ENCODE measurements around the gene SPAG4. TPM values are rescaled to one million over a fixed set of nuclear protein-coding genes. Genes with fewer than 3 reads are reported as not detected.

Gene SPAG4
- total and polyA plus RNA-seq, 2 experiments from 2014 or later: 27.9 to 44.6 TPM

DNA sequence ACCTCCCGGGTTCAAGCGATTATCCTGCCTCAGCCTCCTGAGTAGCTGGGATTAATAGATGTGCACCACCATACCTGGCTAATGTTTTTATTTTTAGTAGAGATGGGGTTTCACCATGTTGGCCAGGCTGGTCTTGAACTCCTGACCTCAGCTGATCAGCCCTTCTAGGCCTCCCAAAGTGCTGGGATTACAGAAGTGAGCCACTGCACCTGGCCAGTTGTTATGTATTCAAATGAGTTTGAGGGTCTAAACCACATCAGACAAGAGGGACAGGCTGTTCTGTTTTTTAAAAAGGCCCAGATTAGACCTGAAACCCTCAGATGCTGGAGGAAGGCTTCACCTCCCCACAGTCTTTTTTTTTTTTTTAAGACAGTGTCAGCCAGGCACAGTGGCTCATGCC is 4.1 kb upstream of the SPAG4 start:
- TF ChIP-seq, protein P1, sequence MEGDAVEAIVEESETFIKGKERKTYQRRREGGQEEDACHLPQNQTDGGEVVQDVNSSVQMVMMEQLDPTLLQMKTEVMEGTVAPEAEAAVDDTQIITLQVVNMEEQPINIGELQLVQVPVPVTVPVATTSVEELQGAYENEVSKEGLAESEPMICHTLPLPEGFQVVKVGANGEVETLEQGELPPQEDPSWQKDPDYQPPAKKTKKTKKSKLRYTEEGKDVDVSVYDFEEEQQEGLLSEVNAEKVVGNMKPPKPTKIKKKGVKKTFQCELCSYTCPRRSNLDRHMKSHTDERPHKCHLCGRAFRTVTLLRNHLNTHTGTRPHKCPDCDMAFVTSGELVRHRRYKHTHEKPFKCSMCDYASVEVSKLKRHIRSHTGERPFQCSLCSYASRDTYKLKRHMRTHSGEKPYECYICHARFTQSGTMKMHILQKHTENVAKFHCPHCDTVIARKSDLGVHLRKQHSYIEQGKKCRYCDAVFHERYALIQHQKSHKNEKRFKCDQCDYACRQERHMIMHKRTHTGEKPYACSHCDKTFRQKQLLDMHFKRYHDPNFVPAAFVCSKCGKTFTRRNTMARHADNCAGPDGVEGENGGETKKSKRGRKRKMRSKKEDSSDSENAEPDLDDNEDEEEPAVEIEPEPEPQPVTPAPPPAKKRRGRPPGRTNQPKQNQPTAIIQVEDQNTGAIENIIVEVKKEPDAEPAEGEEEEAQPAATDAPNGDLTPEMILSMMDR (IDR thresholded peaks at IDR 0.05; ENCODE audit: low read depth, low read length): no peak

DNA sequence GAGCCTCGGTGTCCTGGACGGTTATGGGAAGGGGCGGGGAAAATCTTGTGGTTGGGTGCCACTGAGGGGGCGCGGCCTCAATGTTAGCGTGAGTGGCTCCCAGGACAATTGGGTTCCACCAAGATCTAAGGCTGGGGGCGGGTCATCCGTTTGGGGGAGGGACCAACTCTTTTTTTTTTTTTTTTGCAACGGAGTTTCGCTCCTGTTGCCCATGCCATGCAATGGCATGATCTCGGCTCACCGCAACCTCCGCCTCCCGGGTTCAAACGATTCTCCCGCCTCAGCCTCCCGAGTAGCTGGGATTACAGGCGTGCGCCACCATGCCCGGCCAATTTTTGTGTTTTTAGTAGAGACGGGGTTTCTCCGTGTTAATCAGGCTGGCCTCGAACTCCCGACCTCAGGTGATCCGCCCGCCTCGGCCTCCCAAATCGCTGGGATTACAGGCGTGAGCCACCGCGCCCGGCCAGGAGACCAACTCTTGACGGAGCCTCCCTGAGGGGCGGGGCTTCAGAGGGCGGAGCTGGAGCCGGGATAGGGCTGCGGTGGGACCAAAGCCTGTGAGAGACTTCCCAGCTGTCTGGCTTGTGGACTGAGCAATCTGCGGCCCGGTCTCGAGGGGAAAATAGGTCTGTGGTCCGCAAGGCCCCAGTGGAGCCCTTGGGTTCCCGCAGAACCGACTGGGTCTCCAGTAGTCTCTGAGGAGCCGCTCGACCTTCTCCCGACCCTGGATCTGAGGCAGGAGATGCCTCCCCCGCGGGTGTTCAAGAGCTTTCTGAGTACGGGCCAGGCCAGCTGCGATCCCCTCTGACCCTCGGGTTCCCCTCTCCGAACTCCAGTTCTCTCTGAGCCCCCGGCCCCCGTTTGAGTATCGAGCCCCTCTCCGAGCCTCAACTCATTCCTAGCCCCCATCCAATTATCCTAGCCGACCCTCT is 1.1 kb downstream of the SPAG4 start:
- Histone ChIP-seq H3K4me3 (peak overlapping the region; percentile 46), H3K27me3 (no peaks in the 10 kb centered on the region), H3K9me3 (ENCODE audit: low read depth) (no peaks in the 10 kb centered on the region), H3K4me1 (ENCODE audit: low read depth) (peaks cover 10% of the 10 kb centered on the region), H3K36me3 (no peaks in the 10 kb centered on the region), H3K27ac (peak overlapping the region; percentile 66)
- TF ChIP-seq, protein P1 (IDR thresholded peaks at IDR 0.05; ENCODE audit: low read depth, low read length): no peak
- peak; percentile 79 to 94 for DNase-seq (ENCODE audit: low read depth in 1 of 2, low spot score in 1 of 2)

More for the DNA sequence above, 4.1 kb upstream of the SPAG4 start:
- Histone ChIP-seq H3K27ac (no peak overlapping the region), H3K4me3 (no peak overlapping the region), H3K9me3 (ENCODE audit: low read depth) (no peaks in the 10 kb centered on the region), H3K4me1 (ENCODE audit: low read depth) (no peaks in the 10 kb centered on the region), H3K27me3 (no peaks in the 10 kb centered on the region), H3K36me3 (no peaks in the 10 kb centered on the region)
- no peak for DNase-seq (ENCODE audit: low read depth in 1 of 2, low spot score in 1 of 2)

DNA sequence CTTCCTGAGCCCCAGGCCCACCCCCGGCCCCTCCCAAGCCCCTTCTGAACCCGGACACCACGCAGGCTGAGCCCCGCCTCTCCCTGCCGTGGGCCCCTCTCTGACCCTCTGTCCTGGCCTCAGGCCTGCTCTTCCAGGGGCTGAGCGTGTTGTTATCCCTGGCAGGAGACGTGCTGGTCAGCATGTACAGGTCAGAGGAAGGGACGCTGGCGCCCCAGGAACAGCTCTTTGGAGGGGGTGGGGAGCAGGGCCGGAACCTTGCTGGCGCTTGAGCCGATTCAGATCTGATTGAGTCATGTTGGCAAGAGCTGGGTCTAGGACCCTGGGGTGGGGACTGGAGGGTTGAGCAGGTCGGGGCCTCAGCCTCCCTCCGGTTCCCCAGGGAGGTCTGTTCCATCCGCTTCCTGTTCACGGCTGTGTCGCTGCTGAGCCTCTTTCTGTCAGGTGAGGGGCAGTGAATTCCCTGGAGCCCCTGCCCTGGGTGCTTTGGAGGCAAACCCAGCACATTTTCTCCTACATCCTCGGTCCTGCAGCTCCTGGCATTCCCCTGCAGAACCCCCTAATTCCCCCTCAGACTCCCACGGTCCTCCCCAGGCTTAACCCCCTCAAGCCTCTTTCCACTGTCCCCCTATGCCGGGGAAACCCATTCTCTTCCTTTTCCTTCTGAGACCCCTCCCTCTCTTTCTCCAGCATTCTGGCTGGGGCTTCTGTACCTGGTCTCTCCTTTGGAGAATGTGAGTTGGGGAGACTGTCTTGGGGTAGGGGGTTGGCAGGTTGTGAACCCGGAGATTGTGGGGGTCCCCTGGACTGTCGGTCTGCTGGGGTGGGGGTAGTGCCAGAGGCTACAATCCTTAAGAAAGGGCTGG is 2.0 kb downstream of the SPAG4 start:
- Histone ChIP-seq H3K27ac (peak overlapping the region; percentile 66), H3K4me3 (peak overlapping the region; percentile 46), H3K27me3 (no peaks in the 10 kb centered on the region), H3K4me1 (ENCODE audit: low read depth) (peaks cover 10% of the 10 kb centered on the region), H3K9me3 (ENCODE audit: low read depth) (no peaks in the 10 kb centered on the region), H3K36me3 (no peaks in the 10 kb centered on the region)
- TF ChIP-seq, protein P1 (IDR thresholded peaks at IDR 0.05; ENCODE audit: low read depth, low read length): peak; percentile 33
- DNase-seq (ENCODE audit: low read depth in 1 of 2, low spot score in 1 of 2): peak; percentile 59 to 77

DNA sequence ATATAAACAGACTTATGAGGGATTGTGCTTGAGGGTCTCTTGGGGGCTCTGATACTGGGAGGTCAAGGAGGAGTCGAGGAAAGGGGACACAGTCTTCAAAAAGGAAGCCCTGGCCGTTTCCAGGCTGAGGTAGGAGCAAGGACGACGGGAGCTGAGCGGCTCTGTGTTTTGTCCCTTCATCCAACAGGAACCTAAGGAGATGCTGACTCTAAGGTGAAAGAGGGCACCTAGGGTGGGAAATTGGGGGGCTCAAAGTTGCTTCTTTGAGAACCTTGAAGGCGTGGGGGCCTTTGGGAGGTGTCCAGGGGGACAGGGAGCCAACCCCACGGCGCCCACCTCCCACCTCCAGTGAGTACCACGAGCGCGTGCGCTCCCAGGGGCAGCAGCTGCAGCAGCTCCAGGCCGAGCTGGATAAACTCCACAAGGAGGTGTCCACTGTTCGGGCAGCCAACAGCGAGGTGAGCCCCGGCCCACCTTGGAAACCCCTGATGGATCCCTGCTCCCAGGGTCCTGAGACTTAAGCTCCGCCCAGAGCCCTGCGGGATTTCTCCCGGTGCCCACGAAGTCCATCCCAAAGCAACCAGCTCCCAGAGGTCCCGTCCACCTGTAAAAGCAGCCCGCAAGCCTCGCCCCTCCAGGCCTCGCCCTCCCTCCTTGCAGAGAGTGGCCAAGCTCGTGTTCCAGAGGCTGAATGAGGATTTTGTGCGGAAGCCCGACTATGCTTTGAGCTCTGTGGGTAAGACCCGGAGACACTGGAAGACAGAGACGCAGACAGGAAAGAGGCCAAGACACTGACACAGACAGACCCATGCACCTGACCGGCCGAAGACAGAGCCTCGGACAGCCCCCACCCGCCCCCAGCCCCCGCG is 2.9 kb downstream of the SPAG4 start:
- TF ChIP-seq, protein P1 (IDR thresholded peaks at IDR 0.05; ENCODE audit: low read depth, low read length): no peak
- H3K4me1 ChIP-seq (ENCODE audit: low read depth): peaks cover 10% of the 10 kb centered on the region
- no peaks in the 10 kb centered on the region for H3K36me3 ChIP-seq
- H3K27ac ChIP-seq: peak overlapping the region; percentile 66
- H3K27me3 ChIP-seq: no peaks in the 10 kb centered on the region
- H3K4me3 ChIP-seq: peak overlapping the region; percentile 46
- H3K9me3 ChIP-seq (ENCODE audit: low read depth): no peaks in the 10 kb centered on the region
- peak; percentile 23 to 32 for DNase-seq (ENCODE audit: low read depth in 1 of 2, low spot score in 1 of 2)

Data from cardiac muscle cell (in vitro differentiated cells and primary cell).